ENCODE data around the gene MYLK4.

MYLK4 gene

GRCh38 chr6:2791450-2791974 lies 40.8 kb upstream of the MYLK4 start:
- no peaks in the 10 kb centered on the region for H3K27me3 ChIP-seq (ENCODE audit: control insufficient read depth, insufficient read depth, low read length)
- no peak overlapping the region for H3K4me3 ChIP-seq (ENCODE audit: low read length)
- no CpG with 5 or more reads among the region's 4 CpGs for WGBS (ENCODE audit: insufficient coverage, insufficient read length)
- no peaks in the 10 kb centered on the region for H3K9me3 ChIP-seq (ENCODE audit: control insufficient read depth, insufficient read depth, low read length)
- DNase-seq (ENCODE audit: low read depth, low spot score), result no peak
- H3K27ac ChIP-seq (ENCODE audit: low read length), result no peak overlapping the region
- no peaks in the 10 kb centered on the region for H3K36me3 ChIP-seq (ENCODE audit: control insufficient read depth, insufficient read depth, low read length)
- H3K4me1 ChIP-seq (ENCODE audit: control insufficient read depth, insufficient read depth, low read length), result no peaks in the 10 kb centered on the region

- no peaks in the 10 kb centered on the region for H3K4me1 ChIP-seq (ENCODE audit: control insufficient read depth, insufficient read depth, low read length)
- DNase-seq (ENCODE audit: low read depth, low spot score), result peak; percentile 61
- no peak overlapping the region for H3K27ac ChIP-seq (ENCODE audit: low read length)
- H3K36me3 ChIP-seq (ENCODE audit: control insufficient read depth, insufficient read depth, low read length), result no peaks in the 10 kb centered on the region
- no peaks in the 10 kb centered on the region for H3K9me3 ChIP-seq (ENCODE audit: control insufficient read depth, insufficient read depth, low read length)
- no CpG with 5 or more reads among the region's 11 CpGs for whole genome bisulfite sequencing (ENCODE audit: insufficient coverage, insufficient read length)
- no peak overlapping the region for H3K4me3 ChIP-seq (ENCODE audit: low read length)
- no peaks in the 10 kb centered on the region for H3K27me3 ChIP-seq (ENCODE audit: control insufficient read depth, insufficient read depth, low read length)
Measured at GRCh38 chr6:2790588-2791449, 40.1 kb upstream of the MYLK4 start.

GRCh38 chr6:2786269-2786668 lies 35.5 kb upstream of the MYLK4 start:
- no peaks in the 10 kb centered on the region for H3K9me3 ChIP-seq (ENCODE audit: control insufficient read depth, insufficient read depth, low read length)
- no peaks in the 10 kb centered on the region for H3K27me3 ChIP-seq (ENCODE audit: control insufficient read depth, insufficient read depth, low read length)
- H3K36me3 ChIP-seq (ENCODE audit: control insufficient read depth, insufficient read depth, low read length), result no peaks in the 10 kb centered on the region
- H3K4me3 ChIP-seq (ENCODE audit: low read length), result no peak overlapping the region
- WGBS (ENCODE audit: insufficient coverage, insufficient read length), result no CpG with 5 or more reads among the region's 4 CpGs
- no peak overlapping the region for H3K27ac ChIP-seq (ENCODE audit: low read length)
- no peak for DNase-seq (ENCODE audit: low read depth, low spot score)
- no peaks in the 10 kb centered on the region for H3K4me1 ChIP-seq (ENCODE audit: control insufficient read depth, insufficient read depth, low read length)

- Histone ChIP-seq H3K9me3 (ENCODE audit: control insufficient read depth, insufficient read depth, low read length) (no peaks in the 10 kb centered on the region), H3K4me1 (ENCODE audit: control insufficient read depth, insufficient read depth, low read length) (no peaks in the 10 kb centered on the region), H3K4me3 (ENCODE audit: low read length) (no peak overlapping the region), H3K27ac (ENCODE audit: low read length) (no peak overlapping the region), H3K36me3 (ENCODE audit: control insufficient read depth, insufficient read depth, low read length) (no peaks in the 10 kb centered on the region), H3K27me3 (ENCODE audit: control insufficient read depth, insufficient read depth, low read length) (no peaks in the 10 kb centered on the region)
- WGBS (ENCODE audit: insufficient coverage, insufficient read length), result no CpG with 5 or more reads among the region's 7 CpGs
- DNase-seq (ENCODE audit: low read depth, low spot score), result no peak
Measured at GRCh38 chr6:2784930-2785329, 34.2 kb upstream of the MYLK4 start.

GRCh38 chr6:2784061-2784460 lies 33.3 kb upstream of the MYLK4 start:
- Histone ChIP-seq H3K36me3 (ENCODE audit: control insufficient read depth, insufficient read depth, low read length) (no peaks in the 10 kb centered on the region), H3K4me3 (ENCODE audit: low read length) (no peak overlapping the region), H3K27me3 (ENCODE audit: control insufficient read depth, insufficient read depth, low read length) (no peaks in the 10 kb centered on the region), H3K9me3 (ENCODE audit: control insufficient read depth, insufficient read depth, low read length) (no peaks in the 10 kb centered on the region), H3K27ac (ENCODE audit: low read length) (no peak overlapping the region), H3K4me1 (ENCODE audit: control insufficient read depth, insufficient read depth, low read length) (no peaks in the 10 kb centered on the region)
- DNase-seq (ENCODE audit: low read depth, low spot score), result no peak
- no CpG with 5 or more reads among the region's 5 CpGs for WGBS (ENCODE audit: insufficient coverage, insufficient read length)

GRCh38 chr6:2783188-2783963 lies 32.7 kb upstream of the MYLK4 start:
- no peak for DNase-seq (ENCODE audit: low read depth, low spot score)
- no peak overlapping the region for H3K27ac ChIP-seq (ENCODE audit: low read length)
- H3K27me3 ChIP-seq (ENCODE audit: control insufficient read depth, insufficient read depth, low read length), result no peaks in the 10 kb centered on the region
- no peak overlapping the region for H3K4me3 ChIP-seq (ENCODE audit: low read length)
- no peaks in the 10 kb centered on the region for H3K36me3 ChIP-seq (ENCODE audit: control insufficient read depth, insufficient read depth, low read length)
- no CpG with 5 or more reads among the region's 19 CpGs for WGBS (ENCODE audit: insufficient coverage, insufficient read length)
- H3K4me1 ChIP-seq (ENCODE audit: control insufficient read depth, insufficient read depth, low read length), result no peaks in the 10 kb centered on the region
- H3K9me3 ChIP-seq (ENCODE audit: control insufficient read depth, insufficient read depth, low read length), result no peaks in the 10 kb centered on the region

- H3K27me3 ChIP-seq (ENCODE audit: control insufficient read depth, insufficient read depth, low read length), result no peaks in the 10 kb centered on the region
- no peaks in the 10 kb centered on the region for H3K9me3 ChIP-seq (ENCODE audit: control insufficient read depth, insufficient read depth, low read length)
- no CpG with 5 or more reads among the region's 10 CpGs for WGBS (ENCODE audit: insufficient coverage, insufficient read length)
- no peak overlapping the region for H3K4me3 ChIP-seq (ENCODE audit: low read length)
- H3K4me1 ChIP-seq (ENCODE audit: control insufficient read depth, insufficient read depth, low read length), result no peaks in the 10 kb centered on the region
- DNase-seq (ENCODE audit: low read depth, low spot score), result no peak
- no peak overlapping the region for H3K27ac ChIP-seq (ENCODE audit: low read length)
- H3K36me3 ChIP-seq (ENCODE audit: control insufficient read depth, insufficient read depth, low read length), result no peaks in the 10 kb centered on the region
Measured at GRCh38 chr6:2782825-2783187, 32.1 kb upstream of the MYLK4 start.

- no peaks in the 10 kb centered on the region for H3K9me3 ChIP-seq (ENCODE audit: control insufficient read depth, insufficient read depth, low read length)
- no peak for DNase-seq (ENCODE audit: low read depth, low spot score)
- WGBS (ENCODE audit: insufficient coverage, insufficient read length), result no CpG with 5 or more reads among the region's 9 CpGs
- H3K27ac ChIP-seq (ENCODE audit: low read length), result no peak overlapping the region
- no peaks in the 10 kb centered on the region for H3K4me1 ChIP-seq (ENCODE audit: control insufficient read depth, insufficient read depth, low read length)
- H3K4me3 ChIP-seq (ENCODE audit: low read length), result no peak overlapping the region
- H3K36me3 ChIP-seq (ENCODE audit: control insufficient read depth, insufficient read depth, low read length), result no peaks in the 10 kb centered on the region
- H3K27me3 ChIP-seq (ENCODE audit: control insufficient read depth, insufficient read depth, low read length), result no peaks in the 10 kb centered on the region
Measured at GRCh38 chr6:2782356-2782708, 31.6 kb upstream of the MYLK4 start.

- Histone ChIP-seq H3K27me3 (ENCODE audit: control insufficient read depth, insufficient read depth, low read length) (no peaks in the 10 kb centered on the region), H3K27ac (ENCODE audit: low read length) (no peak overlapping the region), H3K9me3 (ENCODE audit: control insufficient read depth, insufficient read depth, low read length) (no peaks in the 10 kb centered on the region), H3K4me3 (ENCODE audit: low read length) (no peak overlapping the region), H3K4me1 (ENCODE audit: control insufficient read depth, insufficient read depth, low read length) (no peaks in the 10 kb centered on the region), H3K36me3 (ENCODE audit: control insufficient read depth, insufficient read depth, low read length) (no peaks in the 10 kb centered on the region)
- no peak for DNase-seq (ENCODE audit: low read depth, low spot score)
- WGBS (ENCODE audit: insufficient coverage, insufficient read length), result no CpG with 5 or more reads among the region's 7 CpGs
Measured at GRCh38 chr6:2781685-2782355, 31.1 kb upstream of the MYLK4 start.

- no peaks in the 10 kb centered on the region for H3K4me1 ChIP-seq (ENCODE audit: control insufficient read depth, insufficient read depth, low read length)
- no peaks in the 10 kb centered on the region for H3K27me3 ChIP-seq (ENCODE audit: control insufficient read depth, insufficient read depth, low read length)
- no CpG with 5 or more reads among the region's 9 CpGs for WGBS (ENCODE audit: insufficient coverage, insufficient read length)
- no peaks in the 10 kb centered on the region for H3K9me3 ChIP-seq (ENCODE audit: control insufficient read depth, insufficient read depth, low read length)
- DNase-seq (ENCODE audit: low read depth, low spot score), result no peak
- no peaks in the 10 kb centered on the region for H3K36me3 ChIP-seq (ENCODE audit: control insufficient read depth, insufficient read depth, low read length)
- H3K27ac ChIP-seq (ENCODE audit: low read length), result no peak overlapping the region
- H3K4me3 ChIP-seq (ENCODE audit: low read length), result no peak overlapping the region
Measured at GRCh38 chr6:2780102-2780737, 29.5 kb upstream of the MYLK4 start.

Data from iPS DF 6.9 (cell line).